Cerebellar nuclear complex (tissue), 1 donor: Measurements from ENCODE around the gene NACAD.

ENCODE experiments used
- DNase-seq, 2 experiments: peaks; one replicate each; lab custom pipeline; 2025; lab: John Stamatoyannopoulos, UW

NACAD gene

DNA sequence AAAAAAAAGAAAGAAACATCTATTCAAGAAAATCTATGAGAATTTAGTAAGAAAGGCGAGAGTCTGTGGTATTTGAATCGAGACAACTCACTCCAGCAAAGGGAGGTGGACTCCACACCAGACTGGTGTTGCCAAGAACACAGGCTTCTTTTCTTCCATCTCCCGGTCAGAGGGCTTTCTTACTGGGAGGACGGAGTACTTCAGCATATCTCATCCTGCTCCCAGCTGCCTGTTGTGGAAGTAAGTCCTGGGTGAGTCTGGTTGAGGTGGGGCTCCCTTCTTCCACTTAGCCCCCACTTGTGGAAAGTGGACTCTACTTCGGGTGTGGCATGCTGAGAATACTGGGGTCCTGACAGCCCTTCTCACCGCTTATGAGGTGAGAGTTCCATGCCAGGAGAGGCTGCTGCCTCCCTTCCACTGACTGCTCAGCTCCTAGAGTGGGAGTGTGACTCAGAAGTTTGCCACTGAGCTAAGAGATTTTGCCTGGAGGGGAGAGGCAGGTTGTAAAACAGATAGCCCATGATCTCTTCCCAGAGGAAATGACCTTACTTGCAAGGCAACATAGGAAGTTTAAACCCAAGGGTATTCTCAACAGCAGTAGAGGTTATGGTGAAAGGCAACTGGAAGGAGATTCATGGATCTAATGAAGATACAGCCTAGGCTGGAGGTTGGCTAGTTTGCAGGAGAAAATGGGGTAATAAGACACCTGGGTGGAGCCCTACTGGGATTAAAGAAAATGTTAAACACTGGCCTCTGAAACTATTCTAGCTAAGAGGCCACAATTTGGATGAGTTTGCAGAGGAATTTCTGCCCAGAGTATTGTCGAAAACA, 3.5 kb upstream of the NACAD start:
- no peak for DNase-seq

- DNase-seq: peak; percentile 92 to 94
Observed at GRCh38 chr7:45089341-45089891, 647 bp upstream of the NACAD start.

GRCh38 chr7:45088146-45088701, 545 bp downstream of the NACAD start:
- no peak for DNase-seq

DNA sequence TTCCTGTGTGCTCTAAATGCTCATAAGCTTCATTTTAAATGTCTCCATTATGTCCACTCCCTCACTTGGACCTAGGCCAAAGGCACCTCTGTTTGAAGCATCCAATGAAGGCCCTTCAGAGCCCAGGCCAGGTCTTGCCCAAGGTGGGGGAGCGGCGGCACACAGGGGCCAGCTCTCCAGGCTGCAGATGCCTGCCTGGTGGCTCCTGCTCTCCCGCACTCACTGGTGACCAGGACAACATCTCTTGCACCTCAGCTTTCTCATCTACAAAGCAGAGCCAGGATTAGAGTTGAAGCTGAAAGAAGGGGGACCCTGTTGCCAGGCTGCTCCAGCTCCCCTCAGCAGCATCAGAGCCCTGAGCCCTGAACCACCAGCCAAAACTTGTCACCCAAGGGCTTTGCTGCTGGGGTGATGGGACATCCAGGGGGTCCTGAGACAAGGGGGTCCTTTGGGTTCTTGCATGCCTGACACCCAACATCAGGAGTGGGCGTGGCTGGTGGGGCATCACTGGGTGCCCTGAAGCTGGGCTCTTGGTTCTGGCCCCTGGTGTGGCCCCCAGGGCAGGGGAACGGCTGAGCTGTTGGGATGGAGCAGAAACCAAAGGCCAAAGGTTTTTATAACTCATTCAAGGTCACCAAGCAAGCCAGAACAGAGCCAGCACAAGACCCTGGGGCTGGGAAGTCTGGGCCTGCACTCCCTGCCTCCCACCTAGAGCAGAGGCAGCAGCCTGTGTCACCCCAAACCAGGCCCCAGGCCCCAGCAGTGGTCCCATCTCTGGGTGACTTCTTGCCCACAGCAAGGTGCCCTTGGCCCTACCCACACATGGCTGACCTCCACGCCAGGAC, 1.2 kb downstream of the NACAD start:
- DNase-seq: no peak

DNA sequence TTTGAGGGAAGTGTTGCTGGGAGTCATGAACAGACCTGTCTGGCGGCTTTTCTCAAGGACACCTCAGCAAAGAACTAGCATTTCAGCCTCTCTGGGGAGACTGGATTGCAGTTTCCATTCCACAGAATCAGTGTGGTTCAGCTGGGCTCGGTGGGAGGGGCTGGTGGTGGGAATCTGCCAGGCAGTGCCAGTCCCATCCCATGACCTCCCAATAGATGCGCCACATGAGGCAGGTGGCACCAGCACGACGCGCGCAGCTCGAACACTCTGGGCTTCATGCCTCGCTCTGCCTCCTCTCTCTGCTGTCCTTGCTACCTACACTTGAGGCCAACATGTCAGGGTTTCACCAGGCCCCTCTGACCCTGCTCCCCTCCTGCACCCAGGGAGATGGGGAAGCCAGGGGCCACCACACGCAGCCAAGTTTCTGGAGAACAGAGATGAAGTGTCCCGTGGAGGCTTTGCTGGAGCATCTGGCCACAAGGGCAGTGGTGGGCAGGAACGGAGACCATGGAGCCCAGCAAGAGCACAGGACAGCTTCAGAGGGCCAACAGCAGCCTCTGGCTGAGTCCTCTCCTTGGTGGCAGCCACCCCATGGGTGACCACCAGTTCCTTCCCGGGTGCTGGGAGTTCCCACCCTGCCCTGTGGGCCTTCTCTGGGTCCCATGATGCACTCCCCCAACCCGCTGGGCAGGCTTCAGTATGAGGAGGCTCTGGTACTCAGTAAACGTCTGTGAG, 2.3 kb downstream of the NACAD start:
- no peak for DNase-seq

DNA sequence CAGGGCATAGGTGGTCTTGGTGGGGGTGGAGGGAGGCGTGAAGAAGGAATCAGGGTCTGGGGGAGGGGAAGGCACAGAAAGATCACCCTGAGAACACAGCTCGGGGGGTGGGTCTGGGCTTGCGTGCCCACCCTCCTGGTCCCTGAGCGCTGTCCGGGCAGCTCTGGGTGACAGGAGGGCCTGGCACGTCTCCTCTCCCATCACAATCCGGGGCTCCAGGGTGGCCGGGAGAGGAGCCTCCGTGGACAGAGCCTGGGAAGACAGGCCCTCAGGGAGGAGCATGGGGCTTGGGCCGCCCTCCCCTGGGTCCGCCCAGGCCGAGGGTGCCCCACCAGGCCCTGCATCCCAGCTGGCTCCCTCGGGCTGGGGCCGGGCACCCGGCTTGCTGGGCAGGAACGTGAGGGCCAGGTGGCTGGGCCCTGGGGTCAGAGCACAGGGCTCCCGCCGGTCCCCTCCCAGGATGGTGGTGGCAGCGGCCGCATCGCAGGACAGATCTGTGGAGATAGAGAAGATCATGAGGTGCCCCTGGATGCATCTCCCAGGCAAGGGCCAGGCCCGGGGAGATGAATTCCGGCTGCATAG, 3.1 kb downstream of the NACAD start:
- no peak for DNase-seq

DNA sequence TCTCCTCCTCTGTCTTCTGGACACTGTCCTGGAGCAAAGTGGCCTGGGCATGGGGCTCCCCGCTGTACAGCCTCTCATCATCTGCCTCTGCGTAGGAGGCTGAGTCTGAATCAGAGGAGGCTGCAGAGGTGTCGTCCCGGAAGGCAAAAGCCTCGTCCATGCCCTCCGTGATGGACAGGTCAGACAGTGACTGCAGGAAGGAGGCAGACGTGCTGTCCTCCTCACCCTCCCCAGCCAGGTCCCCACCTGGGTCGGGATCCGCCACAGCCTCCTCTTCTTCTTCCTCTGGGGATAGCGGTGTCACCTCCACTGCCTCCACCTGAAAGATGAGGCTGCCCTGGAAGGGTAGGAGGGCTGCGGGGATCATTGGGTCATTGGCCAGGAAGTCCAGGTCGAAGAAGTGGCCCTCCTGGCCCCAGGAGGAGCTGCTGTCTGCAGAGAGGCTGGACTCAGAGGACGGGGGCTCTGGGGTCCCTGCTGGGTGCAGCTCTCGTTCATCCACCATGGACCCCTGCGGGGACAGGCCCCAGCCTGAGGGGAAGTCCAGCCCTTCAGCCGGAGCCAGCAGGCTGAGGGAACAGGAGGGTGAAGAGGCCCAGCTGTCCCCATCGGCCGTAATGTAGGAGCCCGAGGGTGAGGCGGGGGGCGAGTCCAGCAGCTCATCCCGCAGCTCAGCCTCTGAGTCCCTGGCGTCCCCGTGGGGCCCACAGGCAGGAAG, 3.7 kb downstream of the NACAD start:
- DNase-seq: no peak

DNA sequence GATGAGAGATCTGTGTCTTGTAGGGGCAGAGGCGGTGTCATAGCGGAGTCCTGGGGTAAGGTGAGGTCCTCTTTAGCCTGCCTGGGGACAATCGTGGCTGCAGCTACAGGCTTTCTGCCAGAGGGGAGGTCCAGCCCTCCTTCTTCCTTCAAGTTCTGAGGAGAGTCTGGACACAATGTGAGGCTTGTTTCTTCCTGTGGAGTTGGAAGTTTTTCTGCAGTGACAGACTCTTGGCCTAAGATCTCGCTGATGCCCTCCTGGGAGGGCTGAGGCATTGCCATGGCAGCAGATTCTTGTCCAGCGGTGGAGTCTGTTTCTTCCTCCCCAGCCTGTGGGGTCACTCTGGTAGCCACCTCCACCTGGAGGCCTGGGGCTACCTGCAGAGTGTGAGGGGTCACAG, 4.4 kb downstream of the NACAD start:
- no peak for DNase-seq

DNA sequence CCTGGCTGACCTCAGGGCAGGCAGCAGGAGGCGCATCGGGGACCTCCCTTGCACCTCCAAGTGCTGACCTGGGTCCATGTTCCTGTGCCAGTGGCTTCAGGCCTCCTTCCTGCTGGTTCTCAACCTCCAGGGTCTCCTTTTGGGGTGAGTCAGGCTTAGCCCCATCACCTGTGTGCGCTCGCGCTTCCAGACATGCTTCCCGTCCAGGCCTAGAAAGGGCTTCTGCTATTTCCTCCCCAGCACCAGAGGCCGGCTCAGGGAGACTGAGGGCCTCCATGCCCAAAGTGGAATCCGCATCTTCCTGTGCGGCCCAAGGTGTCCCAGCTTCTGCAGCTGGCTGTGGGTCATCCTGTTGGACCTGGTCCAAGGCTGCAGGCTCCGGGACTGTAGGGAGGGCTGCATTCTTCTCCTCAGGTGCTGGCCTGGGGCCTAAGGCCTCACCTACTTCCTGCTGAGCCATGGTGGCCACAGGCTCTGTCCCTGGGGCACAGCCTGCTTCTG, 5.9 kb downstream of the NACAD start:
- DNase-seq: no peak

GRCh38 chr7:45082031-45082830, 6.5 kb downstream of the NACAD start:
- no peak for DNase-seq

GRCh38 chr7:45081670-45081974, 7.1 kb downstream of the NACAD start:
- no peak for DNase-seq

GRCh38 chr7:45080958-45081669, 7.7 kb downstream of the NACAD start:
- DNase-seq: no peak

- DNase-seq: no peak
Observed at GRCh38 chr7:45080265-45080957, 8.4 kb downstream of the NACAD start.

DNA sequence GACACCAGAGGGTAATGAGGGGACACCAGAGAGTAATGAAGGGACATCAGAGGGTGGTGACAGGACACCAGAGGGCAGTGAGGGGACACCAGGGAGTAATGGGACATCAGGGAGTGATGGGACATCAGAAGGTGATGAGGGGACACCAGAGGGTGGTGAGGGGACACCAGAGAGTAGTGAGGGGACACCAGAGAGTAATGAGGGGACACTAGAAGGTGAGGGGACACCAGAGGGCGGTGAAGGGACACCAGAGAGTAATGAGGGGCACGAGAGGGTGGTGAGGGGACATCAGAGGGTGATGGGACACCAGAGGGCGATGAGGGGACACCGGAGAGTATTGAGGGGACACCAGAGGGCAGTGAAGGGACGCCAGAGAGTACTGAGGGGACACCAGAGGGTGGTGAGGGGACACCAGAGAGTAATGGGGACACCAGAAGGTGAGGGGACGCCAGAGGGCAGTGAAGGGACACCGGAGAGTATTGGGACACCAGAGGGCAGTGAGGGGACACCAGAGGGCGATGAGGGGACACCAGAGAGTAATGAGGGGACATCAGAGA, 10.6 kb downstream of the NACAD start:
- DNase-seq: no peak

DNA sequence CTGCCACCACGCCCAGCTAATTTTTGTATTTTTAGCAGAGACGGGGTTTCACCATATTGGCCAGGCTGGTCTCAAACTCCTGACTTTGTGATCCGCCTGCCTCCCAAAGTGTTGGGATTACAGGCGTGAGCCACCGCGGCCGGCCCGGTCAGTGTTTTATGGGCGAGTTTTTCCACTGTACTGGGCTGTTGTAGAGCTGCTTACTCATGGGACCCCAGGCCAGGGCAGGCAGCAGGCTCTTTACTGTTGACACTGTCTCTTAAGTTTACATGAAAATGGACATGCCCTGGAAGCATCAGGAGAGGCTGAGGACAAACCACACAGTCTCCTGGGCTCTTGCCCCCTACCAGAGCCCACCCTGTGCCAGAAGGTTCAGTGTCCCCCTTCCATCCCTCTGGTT, 11.2 kb downstream of the NACAD start:
- no peak for DNase-seq

GRCh38 chr7:45076946-45077345, 11.8 kb downstream of the NACAD start:
- no peak for DNase-seq

- no peak for DNase-seq
Observed at GRCh38 chr7:45075871-45076796, 12.6 kb downstream of the NACAD start.

- DNase-seq: no peak
Observed at GRCh38 chr7:45075355-45075644, 13.5 kb downstream of the NACAD start.
